HepG2 (cell line): Measurements from ENCODE around the gene SASS6. TPM values are rescaled to one million over a fixed set of nuclear protein-coding genes. Genes with fewer than 3 reads are reported as not detected.
A peak's percentile ranks its signal among the peaks of the same experiment; 100 is the strongest.

Experiments
- ARID2 ChIP-seq: sonication (generic); formaldehyde crosslinking; IDR thresholded peaks from 2 replicates; pipeline ENCODE4 v1.8.1; 2022; ENCODE audit warnings: mild to moderate bottlenecking, missing genetic modification reagents, borderline replicate concordance
- HDAC6 ChIP-seq: fragments of 200-600 bp; sonication (generic); IDR thresholded peaks from 2 replicates; pipeline ENCODE4 v1.7.0; 2017; ENCODE audit warnings: mild to moderate bottlenecking, antibody characterized with exemption, low read length, low read depth
- KDM3A ChIP-seq: IDR thresholded peaks from 2 replicates; pipeline ENCODE4 v1.6.1; 2018; ENCODE audit warnings: low read depth, missing compliant biosample characterization
- KDM5B ChIP-seq: sonication (generic); formaldehyde crosslinking; IDR thresholded peaks from 2 replicates; pipeline ENCODE4 v1.4.0; 2020; ENCODE audit warnings: missing genetic modification reagents, mild to moderate bottlenecking, borderline replicate concordance
- MEIS2 ChIP-seq: sonication (generic); formaldehyde crosslinking; IDR thresholded peaks from 2 replicates; pipeline ENCODE4 v1.9.0; 2021; ENCODE audit warnings: mild to moderate bottlenecking, missing genetic modification reagents
- MTF1 ChIP-seq: sonication (generic); formaldehyde crosslinking; IDR thresholded peaks from 2 replicates; pipeline ENCODE4 v1.5.0; 2020; ENCODE audit warnings: missing genetic modification reagents
- MXI1 ChIP-seq: IDR thresholded peaks from 3 replicates; pipeline ENCODE4 v1.6.1; 2012; ENCODE audit warnings: low read depth, low read length, inconsistent platforms, borderline replicate concordance
- SP5 ChIP-seq: IDR thresholded peaks from 2 replicates; pipeline ENCODE4 v1.6.1; 2016; ENCODE audit warnings: low read depth, borderline replicate concordance
- THYN1 ChIP-seq: sonication (generic); formaldehyde crosslinking; IDR thresholded peaks from 2 replicates; pipeline ENCODE4 v1.8.1; 2023; ENCODE audit warnings: low read depth, mild to moderate bottlenecking, moderate library complexity, missing genetic modification reagents, borderline replicate concordance
- ZBED4 ChIP-seq: sonication (generic); formaldehyde crosslinking; IDR thresholded peaks from 2 replicates; pipeline ENCODE4 v1.4.0; 2020; ENCODE audit warnings: missing genetic modification reagents, borderline replicate concordance
- ZNF33A ChIP-seq: sonication (generic); formaldehyde crosslinking; IDR thresholded peaks from 2 replicates; pipeline ENCODE4 v1.5.1; 2020; ENCODE audit warnings: missing genetic modification reagents, mild to moderate bottlenecking, moderate library complexity, borderline replicate concordance
- ZNF350 ChIP-seq: sonication (generic); formaldehyde crosslinking; IDR thresholded peaks from 2 replicates; pipeline ENCODE4 v1.4.0; 2020; ENCODE audit warnings: mild to moderate bottlenecking, low read depth, missing genetic modification reagents, borderline replicate concordance
- polyA plus RNA-seq, 8 experiments: library from polyadenylated mRNA; depleted of rRNA in 3 of 8; stranded (reverse) in 7 of 8; unstranded in 1 of 8; fragments of >200 nt; fragmentation: Illumina TruSeq in 4 of 8; extraction: Trizol in 4 of 8; gene quantifications; 2 replicates each; pipeline versions ENCODE4 v1.2.1 to v1.2.3, GENCODE V29; 2011 to 2016; ENCODE audit warnings: low read depth in 4 of 8, missing spikeins in 1 of 8, mixed read lengths in 1 of 8; ENCODE audit not compliant: insufficient read depth in 1 of 8
- total RNA-seq, 5 experiments: library from RNA; depleted of rRNA; stranded (reverse); fragments of >200 nt; fragmentation: Illumina TruSeq; extraction: Trizol; gene quantifications; 2 replicates each; pipeline ENCODE4 v1.2.3, GENCODE V29; 2016; ENCODE audit warnings: low read depth in 1 of 5
- TF ChIP-seq, protein P1 (sequence below): sonication (generic); formaldehyde crosslinking; IDR thresholded peaks from 2 replicates; pipeline ENCODE4 v1.5.0; 2020; ENCODE audit warnings: missing genetic modification reagents
- TF ChIP-seq, protein P2 (sequence below): sonication (generic); formaldehyde crosslinking; IDR thresholded peaks from 2 replicates; pipeline ENCODE4 v1.4.0; 2020; ENCODE audit warnings: mild to moderate bottlenecking, missing genetic modification reagents
- TF ChIP-seq, protein P3 (sequence below): sonication (generic); formaldehyde crosslinking; IDR thresholded peaks from 2 replicates; pipeline ENCODE4 v1.4.0; 2020; ENCODE audit warnings: mild to moderate bottlenecking, missing genetic modification reagents
- TF ChIP-seq, protein P4 (sequence below): sonication (generic); formaldehyde crosslinking; IDR thresholded peaks from 2 replicates; pipeline ENCODE4 v1.4.0; 2020; ENCODE audit warnings: missing genetic modification reagents

Gene SASS6
- total and polyA plus RNA-seq, 2 of the 13 experiments (the other 11 are each of a cell fraction or from before 2014, with no cell fraction given) = 2.3 to 10.7 TPM

- TF ChIP-seq, protein P1, sequence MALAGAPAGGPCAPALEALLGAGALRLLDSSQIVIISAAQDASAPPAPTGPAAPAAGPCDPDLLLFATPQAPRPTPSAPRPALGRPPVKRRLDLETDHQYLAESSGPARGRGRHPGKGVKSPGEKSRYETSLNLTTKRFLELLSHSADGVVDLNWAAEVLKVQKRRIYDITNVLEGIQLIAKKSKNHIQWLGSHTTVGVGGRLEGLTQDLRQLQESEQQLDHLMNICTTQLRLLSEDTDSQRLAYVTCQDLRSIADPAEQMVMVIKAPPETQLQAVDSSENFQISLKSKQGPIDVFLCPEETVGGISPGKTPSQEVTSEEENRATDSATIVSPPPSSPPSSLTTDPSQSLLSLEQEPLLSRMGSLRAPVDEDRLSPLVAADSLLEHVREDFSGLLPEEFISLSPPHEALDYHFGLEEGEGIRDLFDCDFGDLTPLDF = peak; percentile 81
- peak; percentile 87; the same call in 1 of the 2 replicates for TF ChIP-seq KDM3A
- TF ChIP-seq, protein P2, sequence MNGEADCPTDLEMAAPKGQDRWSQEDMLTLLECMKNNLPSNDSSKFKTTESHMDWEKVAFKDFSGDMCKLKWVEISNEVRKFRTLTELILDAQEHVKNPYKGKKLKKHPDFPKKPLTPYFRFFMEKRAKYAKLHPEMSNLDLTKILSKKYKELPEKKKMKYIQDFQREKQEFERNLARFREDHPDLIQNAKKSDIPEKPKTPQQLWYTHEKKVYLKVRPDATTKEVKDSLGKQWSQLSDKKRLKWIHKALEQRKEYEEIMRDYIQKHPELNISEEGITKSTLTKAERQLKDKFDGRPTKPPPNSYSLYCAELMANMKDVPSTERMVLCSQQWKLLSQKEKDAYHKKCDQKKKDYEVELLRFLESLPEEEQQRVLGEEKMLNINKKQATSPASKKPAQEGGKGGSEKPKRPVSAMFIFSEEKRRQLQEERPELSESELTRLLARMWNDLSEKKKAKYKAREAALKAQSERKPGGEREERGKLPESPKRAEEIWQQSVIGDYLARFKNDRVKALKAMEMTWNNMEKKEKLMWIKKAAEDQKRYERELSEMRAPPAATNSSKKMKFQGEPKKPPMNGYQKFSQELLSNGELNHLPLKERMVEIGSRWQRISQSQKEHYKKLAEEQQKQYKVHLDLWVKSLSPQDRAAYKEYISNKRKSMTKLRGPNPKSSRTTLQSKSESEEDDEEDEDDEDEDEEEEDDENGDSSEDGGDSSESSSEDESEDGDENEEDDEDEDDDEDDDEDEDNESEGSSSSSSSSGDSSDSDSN (CRISPR knock-in tag) = peak; percentile 74
- 0 out of 2 replicates have a peak, but pooled peaks have one; percentile 53 for TF ChIP-seq ARID2 (CRISPR knock-in tag)
- TF ChIP-seq THYN1 (CRISPR knock-in tag) = no peak
- peak; percentile 63; the same call in 1 of the 2 replicates for TF ChIP-seq SP5 (CRISPR knock-in tag)
- no peak for TF ChIP-seq HDAC6
- peak; percentile 96 for TF ChIP-seq MXI1
- no peak for TF ChIP-seq MTF1 (CRISPR knock-in tag)
- TF ChIP-seq, protein P3, sequence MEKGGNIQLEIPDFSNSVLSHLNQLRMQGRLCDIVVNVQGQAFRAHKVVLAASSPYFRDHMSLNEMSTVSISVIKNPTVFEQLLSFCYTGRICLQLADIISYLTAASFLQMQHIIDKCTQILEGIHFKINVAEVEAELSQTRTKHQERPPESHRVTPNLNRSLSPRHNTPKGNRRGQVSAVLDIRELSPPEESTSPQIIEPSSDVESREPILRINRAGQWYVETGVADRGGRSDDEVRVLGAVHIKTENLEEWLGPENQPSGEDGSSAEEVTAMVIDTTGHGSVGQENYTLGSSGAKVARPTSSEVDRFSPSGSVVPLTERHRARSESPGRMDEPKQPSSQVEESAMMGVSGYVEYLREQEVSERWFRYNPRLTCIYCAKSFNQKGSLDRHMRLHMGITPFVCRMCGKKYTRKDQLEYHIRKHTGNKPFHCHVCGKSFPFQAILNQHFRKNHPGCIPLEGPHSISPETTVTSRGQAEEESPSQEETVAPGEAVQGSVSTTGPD = no peak
- TF ChIP-seq KDM5B (CRISPR knock-in tag) = peak; percentile 73; the same call in 1 of the 2 replicates
- peak; percentile 41 for TF ChIP-seq MEIS2 (CRISPR knock-in tag)
- TF ChIP-seq ZBED4 (CRISPR knock-in tag) = no peak
- TF ChIP-seq, protein P4, sequence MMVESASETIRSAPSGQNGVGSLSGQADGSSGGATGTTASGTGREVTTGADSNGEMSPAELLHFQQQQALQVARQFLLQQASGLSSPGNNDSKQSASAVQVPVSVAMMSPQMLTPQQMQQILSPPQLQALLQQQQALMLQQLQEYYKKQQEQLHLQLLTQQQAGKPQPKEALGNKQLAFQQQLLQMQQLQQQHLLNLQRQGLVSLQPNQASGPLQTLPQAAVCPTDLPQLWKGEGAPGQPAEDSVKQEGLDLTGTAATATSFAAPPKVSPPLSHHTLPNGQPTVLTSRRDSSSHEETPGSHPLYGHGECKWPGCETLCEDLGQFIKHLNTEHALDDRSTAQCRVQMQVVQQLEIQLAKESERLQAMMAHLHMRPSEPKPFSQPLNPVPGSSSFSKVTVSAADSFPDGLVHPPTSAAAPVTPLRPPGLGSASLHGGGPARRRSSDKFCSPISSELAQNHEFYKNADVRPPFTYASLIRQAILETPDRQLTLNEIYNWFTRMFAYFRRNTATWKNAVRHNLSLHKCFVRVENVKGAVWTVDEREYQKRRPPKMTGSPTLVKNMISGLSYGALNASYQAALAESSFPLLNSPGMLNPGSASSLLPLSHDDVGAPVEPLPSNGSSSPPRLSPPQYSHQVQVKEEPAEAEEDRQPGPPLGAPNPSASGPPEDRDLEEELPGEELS (CRISPR knock-in tag) = peak; percentile 72
- TF ChIP-seq ZNF33A (CRISPR knock-in tag) = no peak; the same call in 1 of the 2 replicates
- peak; percentile 97; the same call in 1 of the 2 replicates for TF ChIP-seq ZNF350 (CRISPR knock-in tag)
Measured at GRCh38 chr1:100132566-100133477, at the start of gene SASS6, which contains the start of gene TRMT13 (continued).
